Forelimb muscle (tissue), 1 donor: Measurements from ENCODE around the gene CPEB2. TPM values are rescaled to one million over a fixed set of nuclear protein-coding genes. Genes with fewer than 3 reads are reported as not detected.

ENCODE experiments used
- DNase-seq: peaks from one replicate; pipeline ENCODE4 v3.0.0-alpha.2; 2013; ENCODE audit warnings: low read depth
- polyA plus RNA-seq: library from polyadenylated mRNA; unstranded; fragments of 120-200 nt; gene quantifications from one replicate; pipeline ENCODE4 v1.2.1, GENCODE V29; 2013; ENCODE audit not compliant: insufficient read length

Gene CPEB2
- polyA plus RNA-seq, 1 donor = 9.8 TPM

DNA sequence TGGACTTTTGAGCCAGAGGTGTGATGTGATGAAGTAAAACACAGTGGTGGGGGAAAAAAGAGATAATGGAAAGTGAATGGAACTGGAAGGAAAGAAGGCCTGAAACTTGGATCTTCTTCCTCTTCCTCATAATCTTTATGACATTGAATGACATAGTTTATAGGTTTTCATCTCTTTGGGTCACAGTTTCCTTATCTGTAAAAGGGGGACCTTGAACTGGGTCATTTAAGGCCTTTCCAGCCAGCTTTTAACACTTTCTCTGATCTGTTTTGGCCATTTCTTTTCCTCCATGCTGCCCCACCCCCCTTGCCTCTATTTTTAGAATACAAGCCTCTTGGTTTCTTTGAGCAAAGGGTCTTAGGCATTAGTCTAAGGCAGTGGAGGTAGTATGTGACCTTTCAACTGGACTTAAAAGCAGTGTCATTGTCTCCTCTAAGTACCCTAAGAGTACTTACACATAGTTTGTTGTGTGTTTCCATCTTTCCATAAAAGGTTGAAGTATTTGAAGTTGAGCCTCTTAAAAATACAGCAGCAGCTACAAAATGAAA is 7.8 kb downstream of the CPEB2 start:
- no peak for DNase-seq

DNA sequence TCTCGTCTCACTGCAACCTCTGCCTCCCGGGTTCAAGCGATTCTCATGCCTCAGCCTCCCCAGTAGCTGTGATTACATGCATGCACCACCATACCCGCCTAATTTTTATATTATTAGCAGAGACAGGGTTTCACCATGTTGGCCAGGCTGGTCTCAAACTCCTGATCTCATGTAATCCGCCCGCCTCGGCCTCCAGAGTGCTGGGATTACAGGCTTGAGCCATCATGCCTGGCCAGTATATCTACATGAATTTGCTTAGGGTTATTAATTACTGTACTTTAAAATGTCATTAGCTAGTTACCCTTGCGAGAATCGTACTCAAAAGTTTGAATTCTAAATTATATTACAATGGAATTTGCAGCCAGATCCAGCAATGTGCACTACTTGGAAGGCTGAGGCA is 8.9 kb downstream of the CPEB2 start:
- no peak for DNase-seq

DNA sequence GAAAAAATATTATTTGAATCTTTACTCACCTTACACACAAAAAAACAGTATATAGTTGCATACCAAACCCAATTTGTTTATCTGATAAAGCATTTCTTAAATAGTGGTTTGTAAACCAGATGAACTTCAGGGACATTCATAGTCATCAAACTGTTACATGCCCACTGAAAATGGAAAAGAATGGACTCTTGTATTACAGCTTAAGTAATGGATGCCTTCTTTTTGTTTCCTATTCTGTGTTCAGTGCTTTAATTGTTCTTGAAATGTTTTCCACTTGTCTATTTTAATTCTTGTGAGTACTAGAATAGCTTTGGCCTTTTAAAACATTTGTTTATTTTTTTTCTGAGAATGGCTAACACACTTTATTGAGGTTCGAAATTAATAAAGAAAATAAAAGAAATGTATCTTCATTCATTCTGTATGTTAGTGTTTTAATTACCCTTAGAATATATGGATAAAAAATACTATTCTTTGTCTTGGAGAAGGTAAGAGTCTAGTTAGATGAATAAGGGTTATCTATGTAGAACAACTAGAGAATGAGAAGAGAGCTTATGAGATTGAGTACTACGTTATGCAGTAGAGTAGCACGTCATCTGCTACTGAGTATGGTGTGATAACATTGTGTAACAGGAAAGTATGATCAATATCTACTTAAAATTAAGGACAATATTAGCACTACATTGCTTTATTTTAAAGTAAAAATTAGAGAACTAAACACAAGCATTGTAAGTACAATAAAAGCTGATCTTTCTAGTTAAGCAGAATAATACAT is 9.9 kb downstream of the CPEB2 start:
- DNase-seq = no peak

DNA sequence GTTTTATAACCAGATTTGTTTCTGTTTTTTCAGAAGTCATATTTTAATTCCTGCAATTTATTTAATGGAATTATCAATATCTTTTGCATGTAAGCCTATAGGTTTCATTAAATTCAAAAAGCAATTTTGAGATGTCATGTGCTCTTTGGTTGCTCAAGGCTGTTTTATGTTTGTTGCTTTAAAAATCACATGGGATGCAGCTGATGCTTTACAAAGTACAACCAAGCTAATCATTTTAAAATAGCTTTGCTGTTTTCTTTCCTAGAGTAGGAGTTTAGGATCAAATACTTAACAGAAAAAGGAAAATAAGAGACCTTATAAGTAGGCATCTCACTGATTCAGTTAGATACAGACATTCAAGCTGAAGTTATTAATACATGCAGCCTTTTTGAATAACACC is 11.3 kb downstream of the CPEB2 start:
- no peak for DNase-seq

DNA sequence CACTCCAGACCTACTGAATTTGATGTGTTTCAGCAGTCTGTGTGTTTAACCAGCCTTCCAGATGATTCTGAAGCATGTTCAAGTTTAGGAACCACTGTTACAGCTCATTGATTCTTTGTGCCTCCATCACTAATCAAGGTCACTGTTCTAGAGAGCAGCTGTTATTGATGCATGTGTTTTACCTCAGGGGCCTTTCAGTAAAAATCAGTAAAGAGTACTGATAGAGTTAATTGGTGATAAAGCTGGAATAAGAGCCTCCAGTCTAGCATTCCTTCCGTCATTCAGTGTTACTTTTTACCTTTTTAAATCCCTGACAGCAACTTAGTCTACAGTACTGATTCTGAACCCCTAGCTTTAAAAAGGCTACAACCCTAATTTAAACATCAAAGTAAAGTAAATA is 12.9 kb downstream of the CPEB2 start:
- no peak for DNase-seq

DNA sequence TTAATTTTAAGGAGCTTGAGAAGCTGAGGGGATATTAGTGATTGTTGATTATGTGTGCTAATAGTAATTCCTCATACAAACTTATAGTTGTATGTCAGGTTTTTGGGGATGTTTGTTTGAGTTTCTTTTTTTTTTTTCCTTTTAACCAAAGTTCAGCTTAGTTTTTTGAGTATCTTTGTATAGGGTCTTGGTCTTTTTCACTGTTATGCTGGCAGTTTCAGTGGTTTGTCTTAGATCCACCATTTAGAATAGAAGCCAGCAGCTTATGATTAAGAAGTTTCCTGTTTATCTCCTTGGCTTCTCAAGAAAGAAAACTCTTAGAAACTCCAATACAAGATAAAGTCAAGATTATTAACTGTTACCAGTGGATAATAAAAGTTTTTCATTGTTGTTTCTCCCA is 16.1 kb downstream of the CPEB2 start:
- DNase-seq = no peak

DNA sequence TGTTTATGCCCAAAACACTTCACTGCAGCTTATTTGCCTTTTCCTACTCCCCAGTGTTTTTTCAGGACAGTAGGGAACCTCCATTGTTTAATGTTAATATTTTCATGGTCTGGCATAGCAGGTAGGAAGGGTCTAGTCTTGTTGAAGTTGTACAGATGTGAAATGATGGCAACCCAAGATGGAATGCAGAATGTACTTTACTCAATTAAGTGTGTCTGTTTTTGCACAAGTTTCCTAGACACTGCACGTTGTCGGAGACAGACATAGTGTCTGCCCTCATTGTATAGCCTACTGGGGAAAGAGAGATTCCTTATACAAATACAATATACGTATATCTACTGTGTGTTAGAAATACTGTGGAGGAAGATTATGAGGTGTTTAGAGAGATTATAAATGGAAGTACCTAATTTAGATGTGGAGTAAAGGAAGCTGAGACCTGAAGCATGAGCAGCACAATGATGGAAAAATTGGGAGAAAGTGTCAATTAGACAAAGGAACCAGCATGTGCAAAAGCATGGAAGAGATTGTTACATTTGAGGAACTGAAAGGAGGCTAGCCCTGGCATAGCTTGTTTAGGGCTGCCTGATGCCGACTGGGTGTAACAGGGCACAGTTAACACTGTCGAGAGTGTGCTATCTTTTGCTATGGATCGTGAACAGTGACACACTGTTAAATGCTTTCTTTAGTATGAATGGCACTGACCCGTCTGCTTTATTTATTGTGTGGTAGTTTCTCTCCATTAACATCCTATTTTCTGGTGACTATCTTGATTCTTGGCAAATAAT is 18.4 kb downstream of the CPEB2 start:
- DNase-seq = no peak

DNA sequence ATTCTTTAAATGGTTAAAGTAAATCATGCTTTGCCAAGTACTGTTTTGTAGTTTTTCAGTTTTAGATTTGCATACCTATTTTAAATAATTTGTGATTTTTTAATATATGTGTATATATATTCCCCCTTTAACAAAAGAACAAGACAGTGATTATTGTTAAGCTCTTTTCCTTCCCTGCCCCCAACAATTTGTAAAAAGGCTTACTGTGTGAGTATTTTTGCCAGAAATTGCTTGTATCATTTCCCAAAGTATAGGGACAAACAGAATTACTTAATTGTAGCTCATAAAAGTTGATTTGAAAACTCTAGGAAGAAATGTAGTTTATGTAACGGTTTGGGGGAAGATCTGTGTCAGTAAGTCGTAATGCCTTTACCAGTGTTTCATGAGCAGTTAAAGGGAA is 19.0 kb downstream of the CPEB2 start:
- no peak for DNase-seq

DNA sequence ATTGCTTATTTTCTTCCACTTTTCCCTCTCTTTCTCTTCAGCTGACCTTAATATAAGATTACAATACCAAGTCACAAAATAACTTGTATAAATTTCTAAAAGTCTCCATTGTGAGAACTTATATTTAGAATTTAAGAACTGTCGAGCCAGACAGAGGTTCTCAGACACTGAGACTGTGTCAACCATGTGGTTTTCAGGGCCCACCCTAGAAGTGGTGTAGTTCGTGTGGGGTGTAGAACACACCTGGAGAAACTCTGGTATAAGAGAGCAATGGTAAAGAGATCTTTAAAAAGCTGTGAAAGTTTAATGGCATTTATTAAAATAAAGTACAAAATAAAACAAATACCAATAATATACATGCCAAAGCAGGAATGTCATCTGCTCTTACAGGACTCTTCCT is 19.7 kb downstream of the CPEB2 start:
- no peak for DNase-seq

DNA sequence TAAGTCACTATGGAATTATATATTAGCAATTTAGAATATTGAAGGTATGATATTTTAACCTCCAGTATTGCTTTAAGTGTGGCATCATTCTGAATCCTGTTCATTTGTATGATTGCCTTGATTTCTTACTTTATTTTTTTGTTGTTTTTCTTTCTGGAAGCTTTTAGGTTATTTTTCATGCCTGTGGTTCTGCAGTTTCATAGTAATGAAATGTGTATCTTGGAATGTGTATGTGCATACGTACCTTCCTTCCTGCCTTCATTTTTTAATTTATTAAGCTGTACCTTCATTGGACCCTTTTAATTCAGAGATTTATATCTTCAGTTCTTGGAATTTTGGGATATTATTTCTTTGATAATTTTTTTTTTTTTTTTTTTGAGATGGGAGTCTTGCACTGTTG is 22.1 kb downstream of the CPEB2 start:
- no peak for DNase-seq

DNA sequence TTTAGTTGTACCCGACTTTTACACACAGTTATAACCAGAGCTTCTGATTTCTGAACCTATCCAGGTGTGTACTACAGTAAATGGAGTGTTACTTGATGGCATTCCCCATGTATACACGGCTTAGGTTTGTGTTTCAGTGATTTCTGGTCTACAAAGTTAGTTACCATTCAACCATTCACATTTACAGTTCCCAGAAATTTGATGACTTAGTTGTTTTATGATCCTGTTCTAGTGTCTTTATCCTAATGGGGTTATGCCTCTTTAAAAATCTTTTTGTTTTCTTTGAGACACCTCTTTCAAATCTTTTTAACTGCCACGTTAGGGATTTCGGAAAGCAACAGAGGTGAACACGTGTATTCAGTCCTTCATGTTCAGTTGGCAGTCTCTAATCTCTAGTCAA is 23.4 kb downstream of the CPEB2 start:
- DNase-seq = no peak

DNA sequence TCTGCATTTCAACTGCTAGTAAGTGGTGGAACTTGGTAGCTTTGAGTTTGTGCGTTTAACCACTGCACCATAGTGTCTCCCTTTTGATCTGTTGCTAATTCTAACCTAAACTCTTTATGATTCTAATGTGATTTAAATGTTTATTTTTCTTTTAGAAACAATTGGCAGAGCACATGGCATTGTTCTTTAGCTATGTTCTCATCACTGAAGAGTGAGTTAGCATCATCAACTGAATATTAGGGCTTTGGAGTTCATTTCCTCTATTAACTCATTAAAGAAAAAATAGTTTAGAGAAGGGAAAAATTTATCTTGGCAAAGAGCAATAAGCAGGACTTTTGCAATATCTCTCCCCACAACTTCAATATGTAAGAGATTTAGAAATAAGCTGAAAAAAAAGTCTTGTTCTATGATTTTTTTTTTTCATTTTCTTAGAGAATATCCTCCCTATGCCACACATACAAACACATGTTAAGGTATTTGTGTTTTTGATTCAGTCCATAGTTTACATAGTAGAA is 25.7 kb downstream of the CPEB2 start:
- no peak for DNase-seq

DNA sequence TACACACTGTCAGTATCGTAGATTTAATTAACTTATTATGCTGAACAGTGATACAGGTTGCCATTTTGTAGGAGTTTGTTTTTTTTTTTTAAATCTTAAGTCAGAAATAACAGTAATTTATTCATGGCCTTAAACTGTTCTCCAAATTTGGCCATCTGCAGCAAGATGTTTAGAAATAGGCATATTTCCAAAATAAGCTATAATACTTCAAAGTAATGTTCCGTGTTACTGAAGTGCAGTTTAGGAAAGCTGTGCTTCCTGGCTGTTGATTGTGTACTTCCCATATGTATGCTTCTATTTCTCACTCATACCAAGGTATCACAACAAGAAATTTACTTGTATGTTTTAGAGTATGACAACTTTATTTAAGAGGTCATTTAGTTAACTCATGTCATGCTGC is 28.9 kb downstream of the CPEB2 start:
- no peak for DNase-seq

DNA sequence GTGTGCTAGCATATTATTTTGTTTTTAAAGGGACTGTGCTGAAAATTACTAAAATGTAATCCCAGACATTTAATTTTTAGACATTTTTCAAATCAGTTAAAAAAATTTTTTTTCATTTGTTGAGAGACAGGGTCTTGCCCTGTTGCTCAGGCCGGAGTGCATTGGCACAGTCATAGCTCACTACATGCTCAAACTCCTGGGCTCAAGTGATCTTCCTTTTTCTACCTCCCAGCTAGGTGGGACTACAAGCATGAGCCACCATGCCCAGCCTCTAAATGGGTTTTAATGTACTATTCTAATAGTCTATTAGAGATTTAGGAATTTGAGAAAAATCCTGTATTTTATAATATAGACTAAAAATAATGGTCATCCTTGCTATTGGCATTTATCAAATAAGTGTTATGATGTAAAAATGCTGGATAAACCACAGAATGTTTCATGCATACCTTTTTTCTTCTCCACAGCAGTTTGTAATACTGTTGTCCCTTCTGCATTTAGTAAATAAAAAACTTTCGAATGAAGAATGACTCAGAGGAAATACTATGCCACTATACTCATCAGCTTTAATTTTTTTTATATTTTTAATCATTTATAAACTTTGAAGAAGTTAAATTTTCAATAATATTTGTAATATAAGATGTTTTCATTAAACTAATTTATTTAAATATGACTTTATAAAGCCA is 29.9 kb downstream of the CPEB2 start:
- DNase-seq = no peak

DNA sequence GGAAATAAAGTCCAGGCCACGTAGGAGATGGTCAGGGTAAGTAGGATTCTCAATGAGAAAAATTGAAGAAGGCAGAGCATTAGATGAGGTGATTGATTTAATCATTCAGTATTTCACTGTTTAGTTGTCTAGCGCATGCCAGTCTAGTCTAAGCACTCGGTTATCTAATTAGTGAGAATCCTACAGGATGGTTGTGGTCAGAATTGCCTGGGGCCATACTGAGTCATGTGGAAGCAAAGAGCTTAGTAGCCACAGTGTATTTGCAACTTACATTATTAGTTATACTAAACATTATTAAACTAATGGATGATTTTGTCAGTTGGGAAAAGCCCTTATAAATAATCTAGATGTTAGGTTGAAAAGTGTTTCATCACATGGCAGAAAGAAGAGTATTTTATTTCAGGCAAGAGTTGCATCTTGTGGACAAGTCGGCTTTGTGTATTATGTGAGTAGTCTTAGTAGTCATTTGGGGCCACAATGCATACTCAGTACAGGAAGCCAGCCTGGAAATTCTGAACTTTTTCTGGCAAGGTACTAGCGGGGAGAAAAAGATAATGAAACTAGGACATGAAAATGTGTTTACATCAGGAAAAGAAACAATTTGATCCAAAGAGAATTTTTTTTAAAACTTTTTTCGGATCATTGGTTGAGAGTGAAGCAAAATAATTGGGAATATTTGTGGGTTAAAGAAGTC is 31.9 kb downstream of the CPEB2 start:
- DNase-seq = no peak

DNA sequence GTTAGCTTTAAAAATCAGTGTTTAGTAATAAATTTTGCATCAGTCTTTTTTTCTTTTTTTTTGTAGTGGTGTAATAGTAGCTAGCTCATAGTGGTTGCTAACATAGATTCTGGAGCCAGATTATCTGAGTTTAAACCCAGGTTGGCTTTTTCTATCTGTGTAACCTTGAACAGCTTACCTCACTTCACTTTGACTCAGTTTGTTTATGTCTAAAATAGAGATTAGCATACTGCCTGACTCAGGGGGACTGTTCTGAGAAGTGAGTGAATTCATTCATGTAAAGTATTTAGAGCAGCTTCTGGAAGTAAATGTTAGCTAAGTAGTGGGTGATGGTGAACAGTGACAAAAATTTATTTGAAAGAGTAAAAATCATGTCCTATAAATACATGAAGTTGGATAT is 32.9 kb downstream of the CPEB2 start:
- no peak for DNase-seq

DNA sequence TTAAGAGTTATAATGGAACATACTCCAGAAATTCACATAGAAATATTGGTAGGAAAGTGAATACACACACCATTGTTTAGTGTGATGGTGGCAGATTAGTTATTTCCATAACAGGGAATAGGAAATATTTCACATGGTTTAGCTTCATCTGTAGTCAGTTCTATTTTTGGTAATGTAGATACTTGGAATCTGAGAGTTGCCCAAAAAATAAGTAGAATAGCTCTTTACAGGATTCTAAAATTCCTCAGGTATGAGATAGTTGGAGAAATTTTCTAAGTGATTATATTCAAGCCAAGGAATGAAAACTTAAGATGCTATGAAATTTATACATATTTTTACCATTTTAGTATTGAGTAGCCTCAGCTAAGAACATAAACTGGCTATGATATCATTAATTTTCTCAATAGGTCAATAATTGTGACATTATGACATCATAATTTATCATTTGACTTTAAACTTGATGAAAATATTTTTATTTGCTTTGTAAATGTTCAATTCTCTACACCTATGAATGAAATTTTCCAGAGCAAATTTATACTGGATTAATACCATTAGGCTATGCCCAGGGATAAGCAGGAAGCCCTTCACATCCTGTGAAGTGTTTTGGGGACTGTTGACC is 35.8 kb downstream of the CPEB2 start:
- no peak for DNase-seq

DNA sequence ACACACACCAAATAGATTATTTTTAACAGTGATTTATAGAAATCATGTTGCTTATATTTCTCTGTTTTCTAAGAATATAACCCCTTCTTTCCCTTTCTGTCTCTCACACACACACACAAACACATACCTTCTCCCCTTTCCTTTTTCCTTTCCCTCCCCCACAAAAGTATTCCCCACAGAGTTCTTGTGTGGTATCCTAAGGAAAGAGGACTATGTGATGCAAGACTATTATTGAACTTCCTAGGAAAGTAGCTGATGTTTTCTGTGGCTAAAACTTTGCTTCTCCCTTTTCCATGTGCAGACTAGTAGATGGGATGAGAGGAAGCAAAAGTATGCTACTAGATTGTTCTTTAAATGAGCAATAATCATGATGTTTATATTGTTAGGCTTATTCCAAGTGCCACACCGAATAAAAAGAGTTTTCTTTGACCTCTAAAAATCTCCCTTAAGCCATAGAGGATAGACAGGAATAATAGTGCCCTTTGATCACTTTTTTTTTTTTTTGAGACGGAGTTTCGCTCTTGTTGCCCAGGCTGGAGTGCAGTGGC is 38.7 kb downstream of the CPEB2 start:
- no peak for DNase-seq

DNA sequence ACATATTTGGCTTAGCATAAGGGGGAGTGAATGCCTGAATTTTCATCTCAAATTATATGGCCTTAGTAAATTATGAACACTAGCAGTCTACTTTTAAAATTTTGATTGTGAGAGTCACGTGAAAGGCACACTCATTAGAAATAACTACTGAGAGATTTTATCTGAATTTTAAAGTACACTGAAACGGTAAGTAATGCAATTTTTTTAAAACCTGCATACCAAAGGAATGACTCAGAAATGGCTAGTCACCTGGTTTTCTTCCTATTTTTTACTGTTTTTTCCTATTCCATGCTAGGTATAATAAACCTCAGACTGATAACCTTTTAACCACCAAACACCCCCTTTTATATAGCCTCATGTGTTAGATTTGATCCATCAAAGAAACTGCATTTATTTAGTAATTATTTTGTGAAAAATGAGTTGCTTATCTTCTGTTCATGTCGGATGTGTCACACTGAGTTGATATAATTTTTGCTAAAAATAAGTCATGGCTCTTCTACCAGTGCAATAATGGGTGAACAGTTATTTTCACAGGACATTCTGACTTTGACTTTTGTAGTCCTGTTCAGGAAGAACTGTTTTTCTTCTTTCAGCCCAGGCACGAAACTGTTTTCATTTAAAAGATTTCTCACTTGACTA is 40.4 kb downstream of the CPEB2 start:
- DNase-seq = no peak

DNA sequence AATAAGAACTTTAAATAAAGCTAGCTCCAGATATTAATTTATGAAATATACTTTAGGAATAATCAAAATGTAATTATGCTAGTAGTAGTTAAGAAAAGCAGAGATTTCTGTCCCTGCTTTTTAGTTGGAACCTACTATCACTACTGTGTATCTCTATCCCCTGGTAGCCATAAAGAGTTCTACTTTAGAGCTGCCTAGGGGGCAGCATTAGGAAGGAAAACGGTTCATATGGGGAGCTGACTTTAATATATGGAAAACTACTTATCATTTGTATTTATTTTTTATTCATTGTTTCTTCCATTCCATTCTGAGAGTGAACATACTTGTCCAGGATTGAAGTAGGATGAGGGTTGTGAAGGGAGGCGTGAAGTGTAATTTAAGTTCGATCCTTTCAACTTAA is 40.9 kb downstream of the CPEB2 start:
- no peak for DNase-seq
